ENCODE data around the gene PRPSAP1. TPM values are rescaled to one million over a fixed set of nuclear protein-coding genes. Genes with fewer than 3 reads are reported as not detected.

The PRPSAP1 gene

DNA sequence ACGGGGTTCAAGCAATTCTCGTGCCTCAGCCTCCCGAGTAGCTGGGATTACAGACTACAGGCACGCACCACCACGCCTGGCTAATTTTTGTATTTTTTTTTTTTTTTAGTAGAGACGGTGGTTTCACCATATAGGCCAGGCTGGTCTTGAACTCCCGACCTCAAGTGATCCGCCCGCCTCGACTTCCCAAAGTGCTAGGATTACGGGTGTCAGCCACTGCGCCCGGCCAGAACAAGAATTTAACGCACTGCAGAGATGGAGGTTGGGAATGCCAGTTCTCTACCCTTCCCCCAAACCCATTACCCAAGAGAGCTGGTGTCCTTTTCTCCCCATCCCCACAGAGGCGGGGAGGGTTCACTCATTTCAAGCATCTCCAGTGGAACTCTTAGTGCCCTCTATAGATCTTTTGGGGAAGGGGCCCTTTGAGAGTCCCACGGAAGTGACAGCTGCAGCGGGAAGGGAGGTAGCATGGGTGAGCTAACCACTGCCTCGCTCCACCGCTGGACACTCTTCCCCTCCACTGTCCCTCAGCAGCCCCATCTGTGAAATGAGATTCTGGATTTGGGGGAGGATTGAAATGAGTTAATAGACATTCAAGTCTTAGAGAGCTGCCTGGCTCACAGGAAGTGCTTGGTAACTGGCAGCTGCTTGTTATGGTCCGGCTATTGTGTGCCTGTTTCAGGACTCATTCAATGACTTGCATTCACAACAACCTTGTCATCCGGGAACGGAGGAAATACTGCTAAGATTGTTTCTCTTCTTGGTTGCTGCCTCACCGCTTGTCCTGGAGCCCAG, 92.1 kb downstream of the PRPSAP1 start:
- H3K4me1 ChIP-seq (ENCODE audit: control insufficient read depth in 2 of 2, insufficient read depth in 1 of 2, low read depth in 1 of 2, low read length in 2 of 2) = peaks cover 17 to 31% of the 10 kb centered on the region in 2 donors
- no peak overlapping the region for H3K4me2 ChIP-seq (ENCODE audit: insufficient read depth, low read length, poor library complexity, severe bottlenecking)
- no peak overlapping the region for H2AK5ac ChIP-seq (ENCODE audit: low read depth, low read length)
- no peak overlapping the region for H2BK15ac ChIP-seq (ENCODE audit: low read length)
- H3K4ac ChIP-seq (ENCODE audit: low read length) = no peak overlapping the region
- no peak overlapping the region for H3K14ac ChIP-seq (ENCODE audit: low read length)
- H3K27ac ChIP-seq (replicated peaks; ENCODE audit: low read length) = no peak overlapping the region
- no peak overlapping the region for H2BK12ac ChIP-seq (ENCODE audit: low read length)
- H3K23ac ChIP-seq (ENCODE audit: low read depth, low read length, poor library complexity) = no peak overlapping the region
- no peak overlapping the region for H2BK5ac ChIP-seq (ENCODE audit: low read length)
- H4K8ac ChIP-seq (ENCODE audit: low read depth, low read length) = no peak overlapping the region
- no peaks in the 10 kb centered on the region for H3K27me3 ChIP-seq (ENCODE audit: control insufficient read depth in 3 of 3, insufficient read depth in 3 of 3, low read depth in 1 of 3, low read length in 3 of 3)
- no peak overlapping the region for H3K9ac ChIP-seq (ENCODE audit: low read depth, low read length, poor library complexity)
- H3K79me1 ChIP-seq (ENCODE audit: low read depth, low read length) = peaks cover 3% of the 10 kb centered on the region
- peak overlapping the region; percentile 85 for H2AFZ ChIP-seq (ENCODE audit: low read length)
- H3K36me3 ChIP-seq (replicated peaks in 1 of 2; ENCODE audit: control insufficient read depth in 2 of 2, insufficient read depth in 2 of 2, low read length in 2 of 2) = peaks cover 0 to 3% of the 10 kb centered on the region in 2 donors
- H2BK120ac ChIP-seq (ENCODE audit: low read depth, low read length) = no peak overlapping the region
- no peak overlapping the region for H3K18ac ChIP-seq (ENCODE audit: low read length)
- peaks cover 0 to 2% of the 10 kb centered on the region in 2 donors for H3K9me3 ChIP-seq (replicated peaks in 1 of 2; ENCODE audit: control insufficient read depth in 2 of 2, insufficient read depth in 1 of 2, low read depth in 1 of 2, low read length in 2 of 2)
- no peak for DNase-seq (ENCODE audit: low spot score)
- no CpG with 5 or more reads among the region's 23 CpGs for WGBS, 2 donors (ENCODE audit: extremely low coverage in 2 of 2, insufficient read length in 2 of 2, insufficient replicate concordance in 1 of 2)
- H3K4me3 ChIP-seq (ENCODE audit: low read length in 2 of 2) = peak overlapping the region in 1 of 2 donors; percentile 11
- H4K91ac ChIP-seq (ENCODE audit: low read depth, low read length, poor library complexity) = no peak overlapping the region

DNA sequence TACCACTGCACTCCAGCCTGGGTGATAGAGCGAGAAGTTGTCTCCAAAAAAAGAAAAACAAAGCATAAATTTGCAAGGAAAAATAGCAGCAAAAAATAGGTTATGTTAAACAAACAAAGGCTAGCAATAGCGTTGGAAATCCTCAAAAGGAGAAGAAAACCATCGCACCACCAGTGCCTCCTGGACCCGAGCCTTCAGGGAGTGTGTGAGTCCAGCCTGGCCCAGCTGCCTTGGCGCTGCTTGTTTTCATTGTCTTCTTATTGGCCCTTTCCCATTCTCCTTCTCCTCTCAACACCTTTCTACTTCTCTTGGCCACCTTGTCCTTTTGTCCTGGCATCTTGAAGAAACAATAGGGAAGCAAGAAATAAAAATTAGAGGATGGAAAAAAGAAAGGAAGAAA, 93.0 kb downstream of the PRPSAP1 start:
- no CpG with 5 or more reads among the region's 5 CpGs for WGBS, 2 donors (ENCODE audit: extremely low coverage in 2 of 2, insufficient read length in 2 of 2, insufficient replicate concordance in 1 of 2)
- H3K4ac ChIP-seq (ENCODE audit: low read length) = no peak overlapping the region
- H3K9ac ChIP-seq (ENCODE audit: low read depth, low read length, poor library complexity) = no peak overlapping the region
- H3K27me3 ChIP-seq (ENCODE audit: control insufficient read depth in 3 of 3, insufficient read depth in 3 of 3, low read depth in 1 of 3, low read length in 3 of 3) = no peaks in the 10 kb centered on the region
- H3K4me1 ChIP-seq (ENCODE audit: control insufficient read depth in 2 of 2, insufficient read depth in 1 of 2, low read depth in 1 of 2, low read length in 2 of 2) = peaks cover 14 to 30% of the 10 kb centered on the region in 2 donors
- H3K36me3 ChIP-seq (replicated peaks in 1 of 2; ENCODE audit: control insufficient read depth in 2 of 2, insufficient read depth in 2 of 2, low read length in 2 of 2) = no peaks in the 10 kb centered on the region
- peaks cover under 1% of the 10 kb centered on the region for H3K79me1 ChIP-seq (ENCODE audit: low read depth, low read length)
- H3K23ac ChIP-seq (ENCODE audit: low read depth, low read length, poor library complexity) = no peak overlapping the region
- H3K27ac ChIP-seq (replicated peaks; ENCODE audit: low read length) = no peak overlapping the region
- peak overlapping the region; percentile 5 for H2AFZ ChIP-seq (ENCODE audit: low read length)
- DNase-seq (ENCODE audit: low spot score) = no peak
- no peak overlapping the region for H3K18ac ChIP-seq (ENCODE audit: low read length)
- H3K14ac ChIP-seq (ENCODE audit: low read length) = no peak overlapping the region
- no peak overlapping the region for H4K91ac ChIP-seq (ENCODE audit: low read depth, low read length, poor library complexity)
- H2AK5ac ChIP-seq (ENCODE audit: low read depth, low read length) = no peak overlapping the region
- no peak overlapping the region for H2BK12ac ChIP-seq (ENCODE audit: low read length)
- no peak overlapping the region for H2BK120ac ChIP-seq (ENCODE audit: low read depth, low read length)
- peaks cover 0 to 4% of the 10 kb centered on the region in 2 donors for H3K9me3 ChIP-seq (replicated peaks in 1 of 2; ENCODE audit: control insufficient read depth in 2 of 2, insufficient read depth in 1 of 2, low read depth in 1 of 2, low read length in 2 of 2)
- no peak overlapping the region for H3K4me3 ChIP-seq (ENCODE audit: low read length in 2 of 2)
- H2BK15ac ChIP-seq (ENCODE audit: low read length) = no peak overlapping the region
- no peak overlapping the region for H3K4me2 ChIP-seq (ENCODE audit: insufficient read depth, low read length, poor library complexity, severe bottlenecking)
- H4K8ac ChIP-seq (ENCODE audit: low read depth, low read length) = no peak overlapping the region
- H2BK5ac ChIP-seq (ENCODE audit: low read length) = no peak overlapping the region

DNA sequence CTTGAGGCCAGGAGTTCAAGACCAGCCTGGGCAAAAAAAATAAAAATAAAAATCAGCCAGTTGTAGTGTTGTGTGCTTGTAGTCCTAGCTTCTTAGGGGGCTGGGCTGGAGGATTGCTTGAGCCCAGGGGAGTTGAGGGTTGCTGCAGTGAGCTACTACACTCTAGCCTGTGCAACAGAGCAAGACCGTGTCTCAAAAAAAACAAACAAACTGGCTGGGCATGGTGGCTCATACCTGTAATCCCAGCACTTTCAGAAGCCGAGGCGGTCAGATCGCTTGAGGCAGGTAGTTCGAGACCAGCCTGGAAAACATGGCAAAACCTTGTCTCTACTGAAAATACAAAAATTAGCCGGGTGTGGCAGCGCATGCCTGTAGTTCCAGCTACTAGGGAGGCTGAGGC, 93.5 kb downstream of the PRPSAP1 start:
- no peak overlapping the region for H3K4ac ChIP-seq (ENCODE audit: low read length)
- H2AFZ ChIP-seq (ENCODE audit: low read length) = no peak overlapping the region
- H2AK5ac ChIP-seq (ENCODE audit: low read depth, low read length) = peak overlapping the region; percentile 47
- H2BK15ac ChIP-seq (ENCODE audit: low read length) = no peak overlapping the region
- WGBS, 2 donors (ENCODE audit: extremely low coverage in 2 of 2, insufficient read length in 2 of 2, insufficient replicate concordance in 1 of 2) = no CpG with 5 or more reads among the region's 7 CpGs
- H3K18ac ChIP-seq (ENCODE audit: low read length) = no peak overlapping the region
- no peaks in the 10 kb centered on the region for H3K36me3 ChIP-seq (replicated peaks in 1 of 2; ENCODE audit: control insufficient read depth in 2 of 2, insufficient read depth in 2 of 2, low read length in 2 of 2)
- H3K4me1 ChIP-seq (ENCODE audit: control insufficient read depth in 2 of 2, insufficient read depth in 1 of 2, low read depth in 1 of 2, low read length in 2 of 2) = peaks cover 14 to 30% of the 10 kb centered on the region in 2 donors
- no peak for DNase-seq (ENCODE audit: low spot score)
- no peak overlapping the region for H2BK5ac ChIP-seq (ENCODE audit: low read length)
- no peaks in the 10 kb centered on the region for H3K79me1 ChIP-seq (ENCODE audit: low read depth, low read length)
- H3K9me3 ChIP-seq (replicated peaks in 1 of 2; ENCODE audit: control insufficient read depth in 2 of 2, insufficient read depth in 1 of 2, low read depth in 1 of 2, low read length in 2 of 2) = peaks cover 0 to 4% of the 10 kb centered on the region in 2 donors
- no peak overlapping the region for H3K4me2 ChIP-seq (ENCODE audit: insufficient read depth, low read length, poor library complexity, severe bottlenecking)
- no peaks in the 10 kb centered on the region for H3K27me3 ChIP-seq (ENCODE audit: control insufficient read depth in 3 of 3, insufficient read depth in 3 of 3, low read depth in 1 of 3, low read length in 3 of 3)
- H3K4me3 ChIP-seq (ENCODE audit: low read length in 2 of 2) = no peak overlapping the region
- H3K27ac ChIP-seq (replicated peaks; ENCODE audit: low read length) = no peak overlapping the region
- H3K14ac ChIP-seq (ENCODE audit: low read length) = no peak overlapping the region
- H3K23ac ChIP-seq (ENCODE audit: low read depth, low read length, poor library complexity) = no peak overlapping the region
- no peak overlapping the region for H4K8ac ChIP-seq (ENCODE audit: low read depth, low read length)
- no peak overlapping the region for H3K9ac ChIP-seq (ENCODE audit: low read depth, low read length, poor library complexity)
- H4K91ac ChIP-seq (ENCODE audit: low read depth, low read length, poor library complexity) = no peak overlapping the region
- no peak overlapping the region for H2BK120ac ChIP-seq (ENCODE audit: low read depth, low read length)
- H2BK12ac ChIP-seq (ENCODE audit: low read length) = no peak overlapping the region

Small RNA genes lying within 50 kb of the gene (small RNA-seq; reads per million reads assigned to genes)
- gene RF00019 (ENCODE audit: insufficient read depth) (not detected), gene RNU6-24P (ENCODE audit: insufficient read depth) (not detected)

All from neuronal stem cell (in vitro differentiated cells).